GM18511 (cell line): Measurements from ENCODE around the gene TM6SF1.
A peak's percentile ranks its signal among the peaks of the same experiment; 100 is the strongest.
"Not testable (repeated sequence)": the region's sequence is repeated elsewhere in the genome, so short reads cannot be mapped to it uniquely, and the experiment has no call there.

Experiments
- ATAC-seq: cut with Tn5 transposase; IDR thresholded peaks from one replicate; pipeline ENCODE4 v1.9.1; 2021; ENCODE audit warnings: mild to moderate bottlenecking, moderate library complexity; ENCODE audit not compliant: unreplicated experiment

The TM6SF1 gene

DNA sequence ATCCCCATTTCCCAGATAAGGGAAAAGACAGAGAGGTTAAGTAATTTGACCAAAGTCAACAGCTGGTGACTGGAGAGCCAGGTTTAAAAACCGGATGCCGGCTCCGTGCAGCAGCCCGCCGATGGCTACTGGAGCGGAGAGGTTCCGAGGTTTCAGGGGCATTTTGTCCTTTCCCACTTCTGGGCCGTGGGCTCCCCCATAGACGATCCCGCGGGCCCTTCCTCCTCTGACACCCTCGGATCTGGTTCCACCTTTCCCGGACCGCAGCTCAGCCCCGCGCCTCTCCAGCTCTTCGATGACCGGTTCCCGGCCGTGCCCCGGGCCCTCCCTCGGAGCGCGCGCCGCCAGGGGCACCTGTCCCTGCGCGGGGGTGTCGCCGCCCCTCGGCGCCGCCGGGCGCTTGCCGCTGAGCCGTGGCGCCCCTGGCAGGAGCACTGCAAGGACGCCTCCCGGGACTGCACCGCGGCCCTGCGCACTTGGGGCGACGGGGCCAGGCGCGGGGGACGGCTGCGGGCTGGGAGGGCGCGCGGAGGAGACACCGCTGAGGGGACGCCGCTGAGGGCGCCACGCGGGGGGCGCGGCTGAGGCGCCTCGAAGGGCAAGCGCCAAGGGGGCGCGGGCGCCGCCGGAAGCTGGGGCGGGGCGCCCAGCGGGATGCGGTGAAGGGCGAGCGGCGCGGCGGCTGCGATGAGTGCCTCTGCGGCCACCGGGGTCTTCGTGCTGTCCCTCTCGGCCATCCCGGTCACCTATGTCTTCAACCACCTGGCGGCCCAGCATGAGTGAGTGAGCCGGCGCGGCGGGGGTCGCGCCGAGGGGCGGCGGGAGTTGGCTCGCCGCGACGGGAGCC is at the start of gene TM6SF1:
Gene TM6SF1 (plus strand): TSS at position 652 of the 847 bp plus-strand sequence. CDS start 36 bp downstream, at position 688.
- ATAC-seq, result peak; percentile 45

- ATAC-seq, result no peak
These were observed 49.6 kb upstream of the TM6SF1 start for GRCh38 chr15:83057696-83058376.

- ATAC-seq, result no peak
These were observed 45.8 kb upstream of the TM6SF1 start for GRCh38 chr15:83061680-83062079.

DNA sequence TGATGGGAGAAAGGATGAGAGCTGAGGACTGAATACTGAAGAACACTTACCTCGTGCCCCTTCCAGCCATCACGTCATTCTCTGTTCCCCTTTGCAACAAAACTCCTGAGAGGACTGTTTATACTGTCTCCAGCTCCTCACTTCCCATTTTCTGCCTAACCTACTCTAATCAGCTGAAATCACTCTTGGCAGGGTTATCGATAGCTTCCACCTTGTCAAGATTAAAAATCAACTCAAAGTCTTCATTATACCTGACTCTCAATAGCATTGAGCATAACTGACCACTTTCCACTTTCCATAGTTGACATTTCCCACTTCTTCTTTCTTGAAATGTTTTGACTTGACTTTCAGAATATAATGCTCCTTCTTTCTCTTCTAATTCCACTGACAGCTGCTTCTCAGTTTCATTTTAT is 44.7 kb upstream of the TM6SF1 start:
- no peak for ATAC-seq

DNA sequence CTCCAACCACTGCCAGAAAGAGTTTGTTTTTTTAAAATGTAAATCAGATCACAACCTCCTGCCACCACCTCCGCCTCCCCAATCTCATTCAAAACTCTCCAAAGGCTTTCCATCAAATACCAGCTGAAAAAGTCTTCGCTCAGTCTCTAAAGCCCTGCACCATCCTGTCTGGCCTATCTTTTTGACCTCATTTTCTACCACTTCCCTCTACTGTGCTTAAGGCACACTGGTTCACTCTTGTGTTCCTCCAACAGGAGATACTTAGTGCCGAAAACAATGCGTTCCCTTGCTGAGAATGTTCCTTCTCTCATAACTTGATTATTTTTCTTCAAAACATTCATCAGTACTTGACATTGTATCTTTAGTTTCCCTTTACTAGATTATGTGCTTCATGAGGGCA is 43.9 kb upstream of the TM6SF1 start:
- ATAC-seq, result no peak

- no peak for ATAC-seq
These were observed 42.6 kb upstream of the TM6SF1 start for GRCh38 chr15:83064859-83065258.

- ATAC-seq, result no peak
These were observed 42.0 kb upstream of the TM6SF1 start for GRCh38 chr15:83065431-83065830.

GRCh38 chr15:83066034-83066733 is 41.3 kb upstream of the TM6SF1 start:
- ATAC-seq, result no peak

GRCh38 chr15:83066734-83067637 is 40.5 kb upstream of the TM6SF1 start, which contains the start of gene BTBD1:
Gene BTBD1, minus strand, starts transcription at chr15:83067252. Its CDS starts 101 bp downstream, at chr15:83067151.
- peak; percentile 86 for ATAC-seq

DNA sequence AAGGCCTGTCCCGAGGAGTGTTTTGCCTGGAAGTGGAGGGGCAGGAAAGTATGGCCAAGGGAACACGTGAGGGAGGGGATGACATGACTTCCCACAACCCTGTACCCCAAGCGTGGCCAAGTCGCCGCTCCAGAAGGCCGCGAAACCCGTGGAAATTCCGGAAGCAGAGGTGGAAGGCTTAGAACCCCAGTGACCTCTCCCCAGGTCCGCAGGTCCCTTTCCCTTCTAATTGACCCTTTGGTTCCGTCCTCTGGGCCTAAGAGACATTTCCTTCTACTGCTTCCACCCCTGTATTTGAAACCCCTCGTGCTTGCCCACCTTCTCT is 39.8 kb upstream of the TM6SF1 start:
- no peak for ATAC-seq

DNA sequence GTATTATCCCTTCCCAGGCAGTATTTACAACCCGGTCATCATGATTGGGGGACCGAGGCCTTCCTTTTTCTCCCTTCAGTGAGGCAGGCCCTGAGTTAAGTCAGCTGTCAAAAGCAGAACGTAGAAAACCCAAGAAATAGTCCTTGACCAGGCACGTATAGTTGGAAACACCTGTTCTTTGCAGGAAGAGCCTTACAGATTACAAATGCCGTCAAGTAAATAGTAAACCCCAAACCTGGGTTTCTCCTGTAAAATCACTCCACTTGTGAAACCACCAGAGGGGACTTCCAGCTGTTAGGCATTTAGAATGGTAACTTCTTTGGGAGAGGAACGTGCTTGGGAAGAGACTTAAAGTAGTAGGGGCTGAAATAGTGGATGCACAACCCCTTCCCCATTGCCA is 39.4 kb upstream of the TM6SF1 start:
- no peak for ATAC-seq

DNA sequence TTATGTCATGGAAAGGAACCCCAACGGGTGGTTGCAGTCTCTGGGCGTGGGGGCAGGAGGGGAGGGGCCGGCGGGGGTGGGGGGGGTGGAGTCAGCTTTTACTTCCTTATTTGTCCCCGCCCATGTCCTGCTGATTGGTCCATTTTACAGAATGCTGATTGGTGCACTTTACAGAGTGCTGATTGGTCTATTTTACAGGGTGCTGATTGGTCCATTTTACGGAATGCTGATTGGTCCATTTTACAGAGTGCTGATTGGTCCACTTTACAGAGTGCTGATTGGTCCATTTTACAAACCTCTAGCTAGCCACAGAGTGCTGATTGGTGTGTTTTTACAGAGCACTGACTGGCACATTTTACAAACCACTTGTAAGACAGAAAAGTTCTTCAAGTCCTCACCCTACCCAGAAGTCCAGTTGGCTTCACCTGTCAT is 38.2 kb upstream of the TM6SF1 start:
- ATAC-seq, result not testable (repeated sequence)

DNA sequence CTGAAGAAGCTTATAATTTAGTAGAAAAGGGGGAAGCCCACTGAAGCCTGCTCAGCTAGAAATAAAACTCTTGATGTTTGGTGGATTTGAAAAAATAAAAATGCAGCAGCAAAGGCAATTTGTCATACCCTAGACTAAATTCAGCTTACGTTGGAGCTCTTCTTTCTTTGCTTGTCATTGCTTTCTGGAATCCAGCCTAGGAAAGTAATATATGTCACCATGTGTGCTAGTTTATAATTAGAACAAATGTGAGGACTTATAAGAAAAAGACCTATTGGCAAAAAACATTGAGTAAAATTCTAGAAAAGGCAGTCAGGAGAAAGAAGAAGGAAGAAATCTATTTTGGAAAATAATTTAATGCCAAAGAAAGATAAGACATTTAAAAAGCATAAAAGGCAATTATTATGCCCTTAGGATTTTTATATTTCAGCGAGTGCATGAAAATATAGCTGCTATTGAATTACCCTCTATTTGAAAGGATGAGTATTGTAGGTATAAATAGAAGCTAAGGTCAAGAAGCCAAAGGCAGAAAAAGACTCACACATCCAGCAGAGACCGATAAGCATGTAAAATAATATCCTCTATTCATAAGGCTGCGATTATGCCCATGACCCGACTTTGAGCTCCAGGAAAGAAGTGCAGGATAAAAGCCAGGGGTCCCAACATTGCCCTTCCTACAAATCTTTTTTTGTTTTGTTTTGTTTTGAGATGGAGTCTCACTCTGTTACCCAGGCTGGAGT is 29.8 kb upstream of the TM6SF1 start:
- ATAC-seq, result no peak

GRCh38 chr15:83078712-83079111 is 28.7 kb upstream of the TM6SF1 start:
- no peak for ATAC-seq

- no peak for ATAC-seq
These were observed 26.0 kb upstream of the TM6SF1 start for GRCh38 chr15:83081256-83082014.

DNA sequence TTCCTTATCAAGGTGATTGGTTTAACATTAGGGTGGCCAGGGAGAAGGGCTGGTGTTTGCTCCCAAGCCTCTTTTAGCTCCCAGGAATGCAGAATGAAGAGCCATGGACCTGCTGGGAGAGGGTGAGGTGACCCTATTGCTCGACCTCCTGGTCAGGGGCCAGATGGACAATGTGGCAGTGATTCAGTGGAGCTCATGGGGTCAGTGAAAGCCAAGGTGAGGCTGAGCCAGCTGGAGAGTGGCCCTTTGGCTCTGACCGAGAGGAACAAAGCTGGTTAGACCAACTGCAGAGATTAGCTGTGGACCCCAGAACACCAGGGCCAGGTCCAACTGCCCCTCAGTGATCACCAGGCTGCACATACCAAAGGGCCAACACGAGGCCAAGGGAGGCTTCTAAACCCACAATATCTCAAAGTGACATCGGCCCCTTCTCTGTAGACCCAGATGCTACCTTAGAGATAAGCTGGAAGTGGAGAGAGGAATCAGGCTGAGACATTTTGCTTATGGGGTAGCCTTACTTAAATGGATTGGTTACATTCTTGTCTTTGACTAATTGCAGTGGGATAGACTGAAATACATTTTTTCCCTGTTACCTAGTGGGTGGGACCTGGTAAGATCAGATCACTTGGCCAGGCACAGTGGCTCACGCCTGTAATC is 24.6 kb upstream of the TM6SF1 start:
- ATAC-seq, result no peak

GRCh38 chr15:83085461-83085860 is 22.0 kb upstream of the TM6SF1 start:
- ATAC-seq, result not testable (repeated sequence)

DNA sequence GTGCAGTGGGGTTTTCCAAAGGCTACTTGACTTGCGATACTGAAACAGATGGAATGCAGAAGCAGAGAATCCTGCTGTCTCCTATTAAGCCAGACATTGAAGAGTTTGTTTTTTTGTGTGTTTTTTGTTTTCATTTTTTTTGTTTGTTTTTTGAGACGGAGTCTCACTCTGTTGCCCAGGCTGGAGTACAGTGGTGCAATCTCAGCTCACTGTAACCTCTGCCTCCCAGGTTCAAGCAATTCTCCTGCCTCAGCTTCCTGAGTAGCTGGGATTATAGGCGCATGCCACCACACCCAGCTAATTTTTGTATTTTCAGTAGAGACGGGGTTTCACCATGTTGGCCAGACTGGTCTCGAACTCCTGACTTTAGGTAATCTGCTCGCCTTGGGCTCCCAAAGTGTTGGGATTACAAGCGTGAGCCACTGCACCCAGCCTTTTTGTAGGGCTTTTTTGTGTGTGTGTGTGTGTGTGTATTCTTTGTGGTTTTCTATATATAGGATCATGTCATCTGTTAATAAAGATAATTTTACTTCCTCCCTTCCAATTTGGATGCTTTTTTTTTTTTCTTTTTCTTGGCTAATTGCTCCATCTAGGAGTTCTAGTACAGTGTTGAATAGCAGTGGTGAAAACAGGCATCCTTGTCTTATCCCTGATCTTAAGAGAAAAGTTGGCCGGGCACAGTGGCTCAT is 21.4 kb upstream of the TM6SF1 start:
- not testable (repeated sequence) for ATAC-seq
